BJ (cell line): ENCODE data around the gene TSACC. TPM values are rescaled to one million over a fixed set of nuclear protein-coding genes. Genes with fewer than 3 reads are reported as not detected.

Source experiments
- CTCF ChIA-PET: fragments of 350-600 bp; formaldehyde crosslinking; extraction: SDS; loops from one replicate; lab custom pipeline; 2021; ENCODE audit warnings: antibody characterized with exemption, inconsistent platforms; lab: Yijun Ruan, JAX
- POLR2A ChIA-PET: fragments of 300-600 bp; sonication (Branson Sonifier 250); formaldehyde crosslinking; extraction: SDS; loops from one replicate; lab custom pipeline; 2021; ENCODE audit warnings: antibody characterized with exemption; lab: Charles Lee
- DNase-seq: peaks from one replicate; pipeline ENCODE4 v3.0.0-alpha.2; 2011; ENCODE audit warnings: low read depth
- H3K27me3 ChIP-seq: 2 replicates; pipeline ENCODE4 v1.6.0; 2011; ENCODE audit warnings: low read length; ENCODE audit not compliant: control insufficient read depth, insufficient read depth
- H3K36me3 ChIP-seq: 2 replicates; pipeline ENCODE4 v1.5.1; 2011; ENCODE audit warnings: low read length; ENCODE audit not compliant: control insufficient read depth, insufficient read depth
- H3K4me3 ChIP-seq: 2 replicates; pipeline ENCODE4 v1.5.1; 2011; ENCODE audit warnings: low read depth, mild to moderate bottlenecking, control low read depth, low read length
- CTCF ChIP-seq: IDR thresholded peaks from 2 replicates; pipeline ENCODE4 v1.5.1; 2011; ENCODE audit warnings: low read depth, mild to moderate bottlenecking, control low read depth, inconsistent platforms, low read length, moderate library complexity; ENCODE audit not compliant: insufficient read depth
- polyA minus RNA-seq: library from RNA; depleted of rRNA, polyadenylated mRNA; stranded (reverse); fragments of >200 nt; gene quantifications from 2 replicates; pipeline ENCODE4 v1.2.3, GENCODE V29; 2011; rRNA and poly(A)+ RNA removed
- polyA plus RNA-seq: library from polyadenylated mRNA; depleted of rRNA; stranded (reverse); fragments of >200 nt; gene quantifications from 2 replicates; pipeline ENCODE4 v1.2.3, GENCODE V29; 2011; rRNA removed

TSACC gene
- polyA plus RNA-seq (0.52 and 0.59 TPM in 2 replicates), polyA minus RNA-seq (not detected in 2 replicates)

DNA sequence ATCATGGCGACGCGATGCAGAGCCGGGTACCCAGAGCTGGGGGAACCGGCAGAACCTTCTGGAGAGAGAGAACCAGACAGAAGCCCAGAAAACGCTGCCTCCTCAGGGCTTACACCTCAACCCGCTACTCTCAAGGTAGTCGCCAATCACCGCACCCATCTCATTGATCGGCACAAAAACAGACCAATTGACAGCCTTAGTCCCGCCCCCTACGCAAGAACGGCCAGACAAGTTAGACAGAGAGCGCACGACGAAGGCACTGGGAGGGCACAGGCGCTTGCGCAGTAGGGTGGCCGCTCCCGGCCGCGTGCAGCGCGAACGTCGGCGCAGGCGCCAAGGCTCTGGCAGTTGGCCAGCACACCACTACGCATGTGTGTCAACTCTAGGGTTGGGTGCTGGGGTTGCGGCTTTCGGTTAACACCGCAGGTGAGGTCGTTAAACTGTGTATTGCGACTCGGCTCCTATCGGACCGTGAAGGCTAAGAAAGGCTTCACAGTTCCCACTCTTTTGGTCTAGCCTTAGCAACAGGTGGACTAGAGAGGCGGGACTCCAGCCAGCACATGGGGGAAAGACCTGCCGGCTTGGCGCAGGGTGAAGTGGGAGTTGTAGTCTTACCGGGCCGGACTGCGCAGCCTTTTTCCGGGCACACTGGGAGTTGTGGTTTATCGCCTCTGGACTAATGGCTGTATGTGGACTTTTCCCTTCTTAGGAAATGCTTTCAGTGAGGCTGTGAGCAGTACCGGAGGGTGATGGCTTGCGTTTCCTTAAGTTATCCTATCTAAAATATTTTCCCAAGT lies at the start of gene TSACC, which contains the start of gene CCT3:
TSACC (plus strand) TSS at position 347 of the 797 bp plus-strand sequence. CDS start 1,232 bp downstream, outside the sequence.
CCT3 (minus strand) TSS at position 113 of the 797 bp plus-strand sequence; CDS start at position 5, 108 bp downstream.
- Histone ChIP-seq H3K27me3 (no peaks in the 10 kb centered on the region), H3K4me3 (peak within 1 kb of the TSS; percentile 91), H3K36me3 (peaks cover 3% of the 10 kb centered on the region)
- peak; percentile 99 for DNase-seq
- POLR2A ChIA-PET: no interaction called here
- TF ChIP-seq CTCF: no peak
- CTCF ChIA-PET: interaction anchor here (0.9 to 1.4 kb wide), 2 partner anchors 15 to 20 kb away, joined by 4 read pairs; no protein-coding TSS in a partner anchor

GRCh38 chr1:156289857-156290256 lies 48.5 kb upstream of the TSACC start:
- H3K4me3 ChIP-seq: no peak overlapping the region
- DNase-seq: no peak
- no peaks in the 10 kb centered on the region for H3K27me3 ChIP-seq
- POLR2A ChIA-PET: no interaction called here
- TF ChIP-seq CTCF: no peak
- H3K36me3 ChIP-seq: peaks cover 4% of the 10 kb centered on the region
- CTCF ChIA-PET: no interaction called here

DNA sequence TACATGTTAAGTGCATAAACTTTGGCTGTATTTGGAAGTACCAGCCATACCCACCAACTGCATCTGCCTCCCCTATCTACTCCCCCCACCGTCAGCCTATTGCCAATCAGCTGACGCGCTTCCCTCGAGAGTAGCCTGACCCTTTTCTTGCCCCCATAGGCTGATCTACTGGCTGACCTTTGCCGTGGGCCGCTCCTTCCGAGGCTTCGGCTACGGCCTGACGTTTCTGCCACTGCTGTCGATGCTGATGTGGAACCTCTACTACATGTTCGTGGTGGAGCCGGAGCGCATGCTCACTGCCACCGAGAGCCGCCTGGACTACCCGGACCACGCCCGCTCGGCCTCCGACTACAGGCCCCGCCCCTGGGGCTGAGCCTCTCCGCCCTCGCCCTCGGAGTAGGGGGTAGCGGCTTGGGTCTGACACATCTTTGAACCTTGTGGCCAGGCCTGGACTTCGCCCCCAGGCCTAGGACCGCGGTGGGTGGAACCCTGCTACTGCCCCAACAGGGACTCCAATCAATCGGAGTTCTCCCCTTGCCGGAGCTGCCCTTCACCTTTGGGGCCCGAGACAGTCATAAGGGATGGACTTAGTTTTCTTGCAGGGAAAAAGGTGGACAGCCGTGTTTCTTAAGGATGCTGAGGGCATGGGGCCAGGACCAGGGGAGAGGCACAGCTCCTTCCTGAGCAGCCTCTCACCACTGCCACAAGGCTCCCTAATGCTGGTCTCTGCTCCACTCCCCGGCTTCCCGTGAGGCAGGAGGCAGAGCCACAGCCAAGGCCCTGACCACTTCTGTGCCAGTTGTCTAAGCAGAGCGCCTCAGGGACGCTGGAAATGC lies 46.9 kb upstream of the TSACC start:
- no peaks in the 10 kb centered on the region for H3K27me3 ChIP-seq
- ChIA-PET CTCF (interaction anchor here (1.0 kb wide), 1 partner anchor 9 kb away, joined by 3 read pairs; the partner anchor contains the start of gene SMG5), POLR2A (no interaction called here)
- H3K4me3 ChIP-seq: peak overlapping the region; percentile 50
- peak; percentile 37 for DNase-seq
- TF ChIP-seq CTCF: no peak
- peaks cover 4% of the 10 kb centered on the region; the same call in 1 of the 2 replicates for H3K36me3 ChIP-seq

GRCh38 chr1:156293098-156293434 lies 45.3 kb upstream of the TSACC start:
- Histone ChIP-seq H3K4me3 (no peak overlapping the region), H3K36me3 (peaks cover 4% of the 10 kb centered on the region; the same call in 1 of the 2 replicates), H3K27me3 (no peaks in the 10 kb centered on the region)
- no peak for TF ChIP-seq CTCF
- no peak for DNase-seq
- CTCF ChIA-PET: no interaction called here
- POLR2A ChIA-PET: no interaction called here

DNA sequence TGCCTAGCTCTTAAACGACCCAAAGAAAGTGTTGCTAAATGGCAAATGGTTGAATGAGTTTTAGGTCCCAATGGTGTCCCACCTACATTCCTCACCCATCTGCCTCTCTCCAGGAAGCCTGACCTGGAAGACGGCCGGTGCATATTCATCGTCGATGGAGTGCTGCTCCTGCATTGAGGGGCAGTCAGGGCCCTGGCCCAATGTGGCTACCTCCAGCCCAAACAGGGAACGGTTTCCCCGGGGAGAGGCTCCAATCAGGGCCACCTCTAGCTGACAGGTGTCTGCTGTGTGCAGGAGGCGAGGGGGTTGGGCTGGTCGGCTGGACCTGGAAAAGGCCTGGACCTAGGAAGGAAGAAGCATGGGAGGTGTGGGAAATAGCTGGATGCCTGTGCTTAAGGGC lies 44.4 kb upstream of the TSACC start:
- TF ChIP-seq CTCF: no peak
- POLR2A ChIA-PET: no interaction called here
- no peaks in the 10 kb centered on the region for H3K27me3 ChIP-seq
- no peak overlapping the region for H3K4me3 ChIP-seq
- CTCF ChIA-PET: no interaction called here
- DNase-seq: no peak
- peaks cover 4% of the 10 kb centered on the region; the same call in 1 of the 2 replicates for H3K36me3 ChIP-seq
